Sigmoid colon (tissue), 4 donors: ENCODE data around the gene TENM4.

Experiments
- CTCF ChIP-seq, 4 experiments: fragments of 450-650 bp in 3 of 4; fragments of 200-600 bp in 1 of 4; IDR thresholded peaks; one replicate each; pipeline ENCODE4 v1.5.1; 2016 to 2019; ENCODE audit warnings: antibody characterized with exemption in 4 of 4, mild to moderate bottlenecking in 3 of 4, moderate library complexity in 2 of 4
- EP300 ChIP-seq, 4 donors: sonication (generic); formaldehyde crosslinking; IDR thresholded peaks; one replicate each; pipeline ENCODE4 v1.6.1; 2017; ENCODE audit warnings: antibody characterized with exemption in 4 of 4
- POLR2A ChIP-seq, 2 donors: fragments of 450-650 bp; IDR thresholded peaks; one replicate each; pipeline ENCODE4 v1.6.1; 2016; ENCODE audit warnings: antibody characterized with exemption in 2 of 2, mild to moderate bottlenecking in 2 of 2, moderate library complexity in 2 of 2
- POLR2AphosphoS5 ChIP-seq, 4 donors: sonication (generic); formaldehyde crosslinking; IDR thresholded peaks; one replicate each; pipeline ENCODE4 v1.6.1; 2017; ENCODE audit warnings: antibody characterized with exemption in 4 of 4

GRCh38 chr11:79276736-79277325 is 164.0 kb downstream of the TENM4 start:
- TF ChIP-seq POLR2A (IDR thresholded peaks at IDR 0.05), result no peak
- no peak for TF ChIP-seq CTCF (IDR thresholded peaks at IDR 0.05)
- TF ChIP-seq EP300 (IDR thresholded peaks at IDR 0.05), result no peak
- no peak for TF ChIP-seq POLR2AphosphoS5 (IDR thresholded peaks at IDR 0.05)
